Occipital lobe (tissue), 2 donors: ENCODE results near the gene IPO13. TPM values are rescaled to one million over a fixed set of nuclear protein-coding genes. Genes with fewer than 3 reads are reported as not detected.

Experiments
- DNase-seq: peaks from one replicate; lab custom pipeline; 2025; lab: John Stamatoyannopoulos, UW
- total RNA-seq: library from RNA; depleted of rRNA; stranded (reverse); fragments of >200 nt; gene quantifications from one replicate; pipeline ENCODE4 v1.2.3, GENCODE V29; 2014

IPO13 gene
- total RNA-seq, 1 donor from 2014 or later, result 13.7 TPM

GRCh38 chr1:43930949-43931275, 15.8 kb upstream of the IPO13 start:
- DNase-seq, result no peak

GRCh38 chr1:43931711-43932660, 14.8 kb upstream of the IPO13 start:
- DNase-seq, result no peak

GRCh38 chr1:43932786-43933385, 13.9 kb upstream of the IPO13 start:
- DNase-seq, result no peak

GRCh38 chr1:43933386-43934100, 13.2 kb upstream of the IPO13 start, which contains the start of gene ARTN:
Gene ARTN, plus strand, starts transcription at chr1:43933801. Its CDS starts 1,856 bp downstream, at chr1:43935657.
- no peak for DNase-seq

- no peak for DNase-seq
Observed at GRCh38 chr1:43934101-43934985, 12.4 kb upstream of the IPO13 start.

GRCh38 chr1:43934986-43935324, 11.8 kb upstream of the IPO13 start:
- DNase-seq, result no peak

- no peak for DNase-seq
Observed at GRCh38 chr1:43935711-43936427, 10.9 kb upstream of the IPO13 start.

GRCh38 chr1:43936431-43937151, 10.2 kb upstream of the IPO13 start:
- no peak for DNase-seq

GRCh38 chr1:43937179-43937865, 9.4 kb upstream of the IPO13 start:
- no peak for DNase-seq

- no peak for DNase-seq
Observed at GRCh38 chr1:43938383-43938782, 8.4 kb upstream of the IPO13 start.

- DNase-seq, result no peak
Observed at GRCh38 chr1:43938892-43939587, 7.7 kb upstream of the IPO13 start.

GRCh38 chr1:43942411-43942810, 4.3 kb upstream of the IPO13 start:
- no peak for DNase-seq

GRCh38 chr1:43944860-43945259, 1.9 kb upstream of the IPO13 start:
- DNase-seq, result no peak

GRCh38 chr1:43945674-43946235, 995 bp upstream of the IPO13 start:
- DNase-seq, result no peak

GRCh38 chr1:43947061-43947873, 517 bp downstream of the IPO13 start:
- no peak for DNase-seq

GRCh38 chr1:43947874-43948437, 1.2 kb downstream of the IPO13 start:
- no peak for DNase-seq

GRCh38 chr1:43949678-43950077, 2.9 kb downstream of the IPO13 start:
- DNase-seq, result no peak
